OCI-LY7 (cell line): ENCODE measurements around the gene SLC22A25. TPM values are rescaled to one million over a fixed set of nuclear protein-coding genes. Genes with fewer than 3 reads are reported as not detected.

Experiments
- BruUV-seq: library from RNA; stranded (reverse); fragments of 400-500 nt; replicated peaks from 2 replicates; lab custom pipeline; 2021; lab: Mats Ljungman, UMichigan
- CTCF ChIA-PET: fragments of 300-600 bp; sonication (Branson Sonifier 250); formaldehyde crosslinking; loops from one replicate; lab custom pipeline; 2022; ENCODE audit warnings: antibody characterized with exemption; ENCODE audit not compliant: unreplicated experiment; lab: Charles Lee
- POLR2A ChIA-PET: fragments of 300-600 bp; sonication (Branson Sonifier 250); formaldehyde crosslinking; loops from one replicate; lab custom pipeline; 2022; ENCODE audit warnings: antibody characterized with exemption; lab: Charles Lee
- DNase-seq: peaks from one replicate; pipeline ENCODE4 v3.0.0-alpha.2; 2015; ENCODE audit warnings: low spot score
- H2AFZ ChIP-seq: fragments of 200-600 bp; sonication (generic), shearing (Covaris generic); 2 replicates; pipeline ENCODE4 v1.6.1; 2014; ENCODE audit warnings: mild to moderate bottlenecking, antibody characterized with exemption, low read length, moderate library complexity
- H3K27ac ChIP-seq: fragments of 200-600 bp; sonication (generic); 2 replicates; pipeline ENCODE4 v1.5.1; 2014; ENCODE audit warnings: mixed run types, low read depth, mild to moderate bottlenecking, moderate library complexity, low read length, inconsistent platforms; ENCODE audit not compliant: poor library complexity, severe bottlenecking
- H3K36me3 ChIP-seq: fragments of 200-600 bp; sonication (generic); 2 replicates; pipeline ENCODE4 v1.6.1; 2014; ENCODE audit warnings: mild to moderate bottlenecking, antibody characterized with exemption, low read length, moderate library complexity, mixed read lengths; ENCODE audit not compliant: insufficient read depth
- H3K4me1 ChIP-seq: fragments of 200-600 bp; sonication (generic); 2 replicates; pipeline ENCODE4 v1.5.1; 2014; ENCODE audit warnings: mild to moderate bottlenecking, low read length; ENCODE audit not compliant: insufficient read depth, poor library complexity, severe bottlenecking
- H3K4me2 ChIP-seq: fragments of 200-600 bp; sonication (generic); 2 replicates; pipeline ENCODE4 v1.6.1; 2014; ENCODE audit warnings: mild to moderate bottlenecking, low read length
- H3K4me3 ChIP-seq: fragments of 200-600 bp; sonication (generic); 2 replicates; pipeline ENCODE4 v1.5.1; 2014; ENCODE audit warnings: mild to moderate bottlenecking, low read depth, low read length; ENCODE audit not compliant: poor library complexity, severe bottlenecking
- H3K79me2 ChIP-seq: fragments of 200-600 bp; sonication (generic); 2 replicates; pipeline ENCODE4 v1.6.1; 2016; ENCODE audit warnings: low read depth, mild to moderate bottlenecking, low read length, moderate library complexity, mixed read lengths; ENCODE audit not compliant: insufficient read depth
- H3K9me2 ChIP-seq: fragments of 200-600 bp; sonication (generic); 2 replicates; pipeline ENCODE4 v1.6.1; 2016; ENCODE audit warnings: mild to moderate bottlenecking, low read length, mixed read lengths; ENCODE audit not compliant: insufficient read depth
- H3K9me3 ChIP-seq: fragments of 200-600 bp; sonication (generic); 2 replicates; pipeline ENCODE4 v1.6.1; 2014; ENCODE audit warnings: mild to moderate bottlenecking, mixed run types, low read length, mixed read lengths
- H4K20me1 ChIP-seq: fragments of 200-600 bp; sonication (generic); 2 replicates; pipeline ENCODE4 v1.6.1; 2014; ENCODE audit warnings: mild to moderate bottlenecking, antibody characterized with exemption, low read length, moderate library complexity, mixed read lengths; ENCODE audit not compliant: insufficient read depth
- EZH2phosphoT487 ChIP-seq: fragments of 200-600 bp; sonication (generic); IDR thresholded peaks from 2 replicates; pipeline ENCODE4 v1.6.1; 2018; ENCODE audit warnings: low read depth, borderline replicate concordance, mild to moderate bottlenecking, mixed run types, antibody characterized with exemption, low read length, moderate library complexity, mixed read lengths
- intact Hi-C: fragments of 100-400 bp; cut with micrococcal nuclease; formaldehyde crosslinking; loops from one replicate; pipeline ENCODE4 v1.10.0; 2022; ENCODE audit not compliant: unreplicated experiment
- total RNA-seq, 2 experiments: library from RNA; depleted of rRNA in 1 of 2; stranded (reverse); fragments of >200 nt in 1 of 2; shearing (Covaris generic) in 1 of 2; gene quantifications; 2 replicates each; pipeline ENCODE4 v1.2.3, GENCODE V29; 2014 to 2022
- TF ChIP-seq, protein P1 (sequence below): fragments of 200-600 bp; sonication (generic); conservative IDR thresholded peaks from 2 replicates; pipeline ENCODE4 v1.5.1; 2014; ENCODE audit warnings: mild to moderate bottlenecking, antibody characterized with exemption, low read length, moderate library complexity, mixed read lengths

SLC22A25 gene
- total RNA-seq, 2 experiments from 2014 or later = not detected

DNA sequence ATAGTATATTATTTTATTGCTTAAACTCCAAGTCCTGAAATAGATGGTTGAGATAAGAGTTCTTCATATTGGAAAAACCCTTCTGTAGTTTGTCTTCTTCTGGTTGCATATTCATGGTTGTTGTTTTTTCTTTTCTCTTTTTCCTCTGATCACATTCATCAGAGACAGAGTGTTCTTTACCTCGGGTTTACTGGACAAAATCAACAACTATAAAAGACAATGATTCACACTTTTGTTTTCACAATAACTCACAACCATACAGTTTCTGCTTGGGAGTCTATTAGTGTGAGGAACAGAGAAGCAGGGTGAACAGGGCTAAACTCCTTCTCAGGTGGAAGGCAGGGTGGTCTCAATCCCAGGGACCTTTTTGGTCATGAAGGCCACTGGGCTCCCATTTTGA lies 2.6 kb upstream of the SLC22A25 start:
- BruUV-seq = no TSS peak
- no peak for TF ChIP-seq EZH2phosphoT487
- TF ChIP-seq, protein P1, sequence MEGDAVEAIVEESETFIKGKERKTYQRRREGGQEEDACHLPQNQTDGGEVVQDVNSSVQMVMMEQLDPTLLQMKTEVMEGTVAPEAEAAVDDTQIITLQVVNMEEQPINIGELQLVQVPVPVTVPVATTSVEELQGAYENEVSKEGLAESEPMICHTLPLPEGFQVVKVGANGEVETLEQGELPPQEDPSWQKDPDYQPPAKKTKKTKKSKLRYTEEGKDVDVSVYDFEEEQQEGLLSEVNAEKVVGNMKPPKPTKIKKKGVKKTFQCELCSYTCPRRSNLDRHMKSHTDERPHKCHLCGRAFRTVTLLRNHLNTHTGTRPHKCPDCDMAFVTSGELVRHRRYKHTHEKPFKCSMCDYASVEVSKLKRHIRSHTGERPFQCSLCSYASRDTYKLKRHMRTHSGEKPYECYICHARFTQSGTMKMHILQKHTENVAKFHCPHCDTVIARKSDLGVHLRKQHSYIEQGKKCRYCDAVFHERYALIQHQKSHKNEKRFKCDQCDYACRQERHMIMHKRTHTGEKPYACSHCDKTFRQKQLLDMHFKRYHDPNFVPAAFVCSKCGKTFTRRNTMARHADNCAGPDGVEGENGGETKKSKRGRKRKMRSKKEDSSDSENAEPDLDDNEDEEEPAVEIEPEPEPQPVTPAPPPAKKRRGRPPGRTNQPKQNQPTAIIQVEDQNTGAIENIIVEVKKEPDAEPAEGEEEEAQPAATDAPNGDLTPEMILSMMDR = no peak

DNA sequence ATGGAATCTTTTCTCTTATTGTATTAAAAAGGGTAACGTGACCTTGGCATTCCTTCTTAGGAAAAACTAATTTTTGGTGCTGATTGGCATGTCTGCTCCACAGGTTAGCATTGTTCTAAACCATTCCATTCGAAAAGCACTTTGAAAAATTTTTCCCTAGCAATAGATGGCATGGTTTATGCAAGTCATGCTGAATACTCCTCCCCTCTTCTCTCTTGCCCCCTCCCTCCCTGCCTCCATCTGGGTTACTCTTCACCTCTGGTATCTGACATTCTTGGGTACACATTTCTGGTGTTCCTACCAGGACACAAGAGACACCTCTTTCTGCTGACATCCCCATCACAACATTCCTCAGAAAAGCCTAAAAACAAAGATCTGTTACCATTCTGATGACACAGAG lies 1.5 kb upstream of the SLC22A25 start:
- no TSS peak for BruUV-seq
- Histone ChIP-seq H3K79me2 (no peaks in the 10 kb centered on the region), H4K20me1 (no peaks in the 10 kb centered on the region), H3K4me1 (no peaks in the 10 kb centered on the region), H3K36me3 (no peaks in the 10 kb centered on the region), H3K4me2 (no peak overlapping the region), H3K4me3 (no peak overlapping the region), H2AFZ (no peak overlapping the region), H3K9me2 (no peaks in the 10 kb centered on the region), H3K27ac (no peak overlapping the region), H3K9me3 (no peaks in the 10 kb centered on the region)
- TF ChIP-seq EZH2phosphoT487 = no peak
- TF ChIP-seq, protein P1 = no peak
- intact Hi-C loops = no loop called here
- ChIA-PET CTCF (no interaction called here), POLR2A (no interaction called here)
- no peak for DNase-seq

More for the DNA sequence above, 2.6 kb upstream of the SLC22A25 start:
- Histone ChIP-seq H3K9me2 (no peaks in the 10 kb centered on the region), H4K20me1 (no peaks in the 10 kb centered on the region), H3K27ac (no peak overlapping the region), H3K4me1 (no peaks in the 10 kb centered on the region), H3K79me2 (no peaks in the 10 kb centered on the region), H3K9me3 (no peaks in the 10 kb centered on the region), H2AFZ (no peak overlapping the region), H3K36me3 (no peaks in the 10 kb centered on the region), H3K4me2 (no peak overlapping the region), H3K4me3 (no peak overlapping the region)
- DNase-seq = no peak
- ChIA-PET POLR2A (no interaction called here), CTCF (no interaction called here)
- intact Hi-C loops = no loop called here

DNA sequence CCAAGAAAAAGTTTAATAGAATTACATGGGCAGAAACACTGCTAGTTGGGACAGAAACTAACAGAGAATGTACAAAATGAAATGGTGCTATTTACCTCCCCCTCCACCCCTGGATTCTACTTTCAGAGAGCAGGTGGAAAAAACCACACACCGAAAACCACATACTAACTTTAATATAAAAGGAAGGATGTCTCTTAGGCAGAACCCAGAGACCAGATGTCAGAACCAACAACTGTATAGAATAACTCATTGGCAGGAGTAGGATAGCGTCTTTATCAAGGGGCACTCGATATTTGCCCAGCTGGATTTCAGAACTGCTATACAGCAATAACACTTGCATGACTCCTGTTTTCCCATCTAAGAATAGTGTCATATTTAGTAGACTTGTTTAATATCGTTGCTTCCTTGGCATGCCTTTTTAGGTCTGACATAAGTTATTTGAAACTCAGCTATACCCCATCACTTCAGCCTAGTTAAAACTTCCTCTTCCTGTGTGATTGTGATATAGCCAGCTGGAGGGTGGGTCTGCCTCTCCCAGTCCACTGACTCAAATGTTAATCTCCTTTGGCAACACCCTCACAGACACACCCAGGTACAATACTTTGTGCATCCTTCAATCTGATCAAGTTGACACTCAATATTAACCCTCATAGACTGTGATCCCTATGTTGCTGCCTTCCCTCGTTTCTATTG lies 1.2 kb downstream of the SLC22A25 start:
- Histone ChIP-seq H3K79me2 (no peaks in the 10 kb centered on the region), H3K4me2 (no peak overlapping the region), H3K9me3 (no peaks in the 10 kb centered on the region), H4K20me1 (no peaks in the 10 kb centered on the region), H2AFZ (no peak overlapping the region), H3K4me3 (no peak overlapping the region), H3K9me2 (no peaks in the 10 kb centered on the region), H3K36me3 (no peaks in the 10 kb centered on the region), H3K27ac (no peak overlapping the region), H3K4me1 (no peaks in the 10 kb centered on the region)
- TF ChIP-seq, protein P1 = no peak
- TF ChIP-seq EZH2phosphoT487 = no peak
- POLR2A ChIA-PET = no interaction called here
- intact Hi-C loops = no loop called here
- BruUV-seq = no TSS peak
- no peak for DNase-seq
- CTCF ChIA-PET = no interaction called here
